Stimulated activated effector memory CD8-positive, alpha-beta T cell treated with anti-CD3 and anti-CD28 coated beads, Interleukin-12 subunit alpha, Interleukin-12 subunit beta, amount 100 ng/mL, for 72 hours (primary cell): ENCODE measurements around the gene CDKAL1.
A peak's percentile ranks its signal among the peaks of the same experiment; 100 is the strongest.
"Not testable (repeated sequence)": the region's sequence is repeated elsewhere in the genome, so short reads cannot be mapped to it uniquely, and the experiment has no call there.

ENCODE experiments used
- ATAC-seq: fragments of 150-1000 bp; cut with Tn5 transposase; 2 replicates; pipeline ENCODE4 v1.10.0; 2021
- DNase-seq, 2 donors: peaks; one replicate each; pipeline ENCODE4 v3.0.0; 2021 to 2022; ENCODE audit warnings: low spot score in 2 of 2
- H3K27ac Mint-ChIP-seq: one replicate; pipeline ENCODE4 v1.8.0; 2022; ENCODE audit warnings: mild to moderate bottlenecking, mixed read lengths
- H3K36me3 Mint-ChIP-seq: one replicate; pipeline ENCODE4 v1.8.0; 2022; ENCODE audit warnings: mild to moderate bottlenecking, mixed read lengths
- H3K4me1 Mint-ChIP-seq: one replicate; pipeline ENCODE4 v1.8.0; 2022; ENCODE audit warnings: mixed read lengths
- H3K4me3 Mint-ChIP-seq: one replicate; pipeline ENCODE4 v1.8.0; 2022; ENCODE audit warnings: mild to moderate bottlenecking, mixed read lengths
- H3K9me3 Mint-ChIP-seq: one replicate; pipeline ENCODE4 v1.8.0; 2022; ENCODE audit warnings: mixed read lengths

The CDKAL1 gene

GRCh38 chr6:21085211-21085610 is 551.0 kb downstream of the CDKAL1 start:
- no peaks in the 10 kb centered on the region for H3K9me3 Mint-ChIP-seq
- ATAC-seq: no peak
- H3K36me3 Mint-ChIP-seq: peaks cover 4% of the 10 kb centered on the region
- DNase-seq: no peak
- H3K4me3 Mint-ChIP-seq: no peak overlapping the region
- H3K4me1 Mint-ChIP-seq: no peaks in the 10 kb centered on the region
- no peak overlapping the region for H3K27ac Mint-ChIP-seq

GRCh38 chr6:21085643-21086042 is 551.4 kb downstream of the CDKAL1 start:
- DNase-seq (no peak), ATAC-seq (no peak)
- Mint-ChIP-seq H3K4me3 (no peak overlapping the region), H3K4me1 (no peaks in the 10 kb centered on the region), H3K27ac (no peak overlapping the region), H3K36me3 (peaks cover 4% of the 10 kb centered on the region), H3K9me3 (no peaks in the 10 kb centered on the region)

GRCh38 chr6:21087188-21087587 is 552.9 kb downstream of the CDKAL1 start:
- no peak overlapping the region for H3K27ac Mint-ChIP-seq
- no peak for DNase-seq
- H3K9me3 Mint-ChIP-seq: no peaks in the 10 kb centered on the region
- no peak for ATAC-seq
- H3K4me3 Mint-ChIP-seq: no peak overlapping the region
- peaks cover 10% of the 10 kb centered on the region for H3K36me3 Mint-ChIP-seq
- H3K4me1 Mint-ChIP-seq: no peaks in the 10 kb centered on the region

- Mint-ChIP-seq H3K27ac (no peak overlapping the region), H3K4me3 (no peak overlapping the region), H3K36me3 (peaks cover 6% of the 10 kb centered on the region), H3K9me3 (no peaks in the 10 kb centered on the region), H3K4me1 (no peaks in the 10 kb centered on the region)
- ATAC-seq (no peak), DNase-seq (no peak)
Observed at GRCh38 chr6:21091411-21091810, 557.2 kb downstream of the CDKAL1 start.

DNA sequence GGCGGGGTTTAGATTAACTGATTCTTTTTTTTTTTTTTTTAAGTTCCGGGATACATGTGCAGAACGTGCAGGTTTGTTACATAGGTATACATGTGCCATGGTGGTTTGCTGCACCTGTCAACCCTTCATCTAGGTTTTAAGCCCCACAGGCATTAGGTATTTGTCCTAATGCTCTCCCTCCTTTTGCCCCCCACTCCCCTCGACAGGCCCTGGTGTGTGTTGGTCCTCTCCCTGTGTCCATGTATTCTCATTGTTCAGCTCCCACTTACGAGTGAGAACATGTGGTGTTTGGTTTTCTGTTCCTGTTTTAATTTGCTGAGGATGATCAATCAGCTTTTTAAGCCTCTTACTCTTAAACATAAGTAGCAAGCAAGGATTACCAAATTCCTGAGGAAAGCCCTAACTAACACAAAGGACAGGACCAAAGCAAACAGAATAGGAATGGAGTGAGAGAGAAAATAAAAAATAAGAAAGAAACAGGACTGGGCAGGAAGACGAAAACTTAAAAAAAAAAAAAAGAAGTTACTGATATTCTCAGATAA is 558.0 kb downstream of the CDKAL1 start:
- H3K27ac Mint-ChIP-seq, H3K9me3 Mint-ChIP-seq, H3K4me3 Mint-ChIP-seq, H3K36me3 Mint-ChIP-seq, H3K4me1 Mint-ChIP-seq, ATAC-seq, DNase-seq: not testable (repeated sequence)

GRCh38 chr6:21095462-21095861 is 561.2 kb downstream of the CDKAL1 start:
- DNase-seq: no peak
- H3K9me3 Mint-ChIP-seq: no peaks in the 10 kb centered on the region
- H3K27ac Mint-ChIP-seq: no peak overlapping the region
- no peak for ATAC-seq
- H3K36me3 Mint-ChIP-seq: peaks cover 6% of the 10 kb centered on the region
- H3K4me3 Mint-ChIP-seq: no peak overlapping the region
- H3K4me1 Mint-ChIP-seq: peaks cover 5% of the 10 kb centered on the region

DNA sequence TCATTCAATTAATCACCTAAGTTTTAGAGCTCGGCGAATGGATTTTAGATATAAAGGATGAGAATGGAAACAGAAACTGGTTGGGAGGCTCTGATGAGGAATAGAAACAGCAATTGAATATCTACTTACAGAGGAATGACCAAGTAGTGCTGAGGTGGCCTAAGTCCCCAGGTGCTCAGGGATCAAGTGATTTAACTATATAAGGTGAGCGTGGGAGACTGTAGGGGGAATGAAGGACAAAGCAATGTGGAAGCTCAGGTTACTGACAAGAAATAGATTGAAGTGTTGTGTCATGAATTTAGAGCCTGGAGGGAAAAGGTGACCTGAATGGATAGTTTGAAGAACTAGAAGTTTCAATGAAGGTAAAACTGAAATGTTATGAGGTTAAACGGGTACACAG is 563.9 kb downstream of the CDKAL1 start:
- Mint-ChIP-seq H3K4me3 (no peak overlapping the region), H3K4me1 (peaks cover 19% of the 10 kb centered on the region), H3K9me3 (no peaks in the 10 kb centered on the region), H3K36me3 (no peaks in the 10 kb centered on the region), H3K27ac (no peak overlapping the region)
- DNase-seq: no peak
- no peak for ATAC-seq

DNA sequence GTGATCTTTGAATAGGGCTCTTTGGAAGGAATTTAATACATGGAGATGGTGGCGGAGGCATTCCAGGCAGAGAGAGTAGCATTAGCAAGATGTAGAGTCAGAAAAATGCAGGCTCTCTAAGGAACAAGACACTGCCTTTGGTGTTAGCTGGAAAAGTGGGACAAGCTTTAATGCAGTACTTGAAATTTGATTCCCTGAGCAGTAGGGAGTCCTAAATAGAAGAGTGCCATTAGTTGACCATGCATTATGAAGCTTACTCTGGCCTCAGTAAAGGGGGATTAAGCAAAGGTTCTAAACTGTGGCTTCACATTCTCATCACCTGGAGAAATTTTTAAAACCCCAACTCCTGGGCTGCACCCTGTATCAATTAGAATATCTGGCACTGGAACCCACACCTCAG is 564.5 kb downstream of the CDKAL1 start:
- Mint-ChIP-seq H3K4me3 (no peak overlapping the region), H3K36me3 (no peaks in the 10 kb centered on the region), H3K4me1 (peaks cover 19% of the 10 kb centered on the region), H3K27ac (no peak overlapping the region), H3K9me3 (no peaks in the 10 kb centered on the region)
- ATAC-seq (no peak), DNase-seq (no peak)

DNA sequence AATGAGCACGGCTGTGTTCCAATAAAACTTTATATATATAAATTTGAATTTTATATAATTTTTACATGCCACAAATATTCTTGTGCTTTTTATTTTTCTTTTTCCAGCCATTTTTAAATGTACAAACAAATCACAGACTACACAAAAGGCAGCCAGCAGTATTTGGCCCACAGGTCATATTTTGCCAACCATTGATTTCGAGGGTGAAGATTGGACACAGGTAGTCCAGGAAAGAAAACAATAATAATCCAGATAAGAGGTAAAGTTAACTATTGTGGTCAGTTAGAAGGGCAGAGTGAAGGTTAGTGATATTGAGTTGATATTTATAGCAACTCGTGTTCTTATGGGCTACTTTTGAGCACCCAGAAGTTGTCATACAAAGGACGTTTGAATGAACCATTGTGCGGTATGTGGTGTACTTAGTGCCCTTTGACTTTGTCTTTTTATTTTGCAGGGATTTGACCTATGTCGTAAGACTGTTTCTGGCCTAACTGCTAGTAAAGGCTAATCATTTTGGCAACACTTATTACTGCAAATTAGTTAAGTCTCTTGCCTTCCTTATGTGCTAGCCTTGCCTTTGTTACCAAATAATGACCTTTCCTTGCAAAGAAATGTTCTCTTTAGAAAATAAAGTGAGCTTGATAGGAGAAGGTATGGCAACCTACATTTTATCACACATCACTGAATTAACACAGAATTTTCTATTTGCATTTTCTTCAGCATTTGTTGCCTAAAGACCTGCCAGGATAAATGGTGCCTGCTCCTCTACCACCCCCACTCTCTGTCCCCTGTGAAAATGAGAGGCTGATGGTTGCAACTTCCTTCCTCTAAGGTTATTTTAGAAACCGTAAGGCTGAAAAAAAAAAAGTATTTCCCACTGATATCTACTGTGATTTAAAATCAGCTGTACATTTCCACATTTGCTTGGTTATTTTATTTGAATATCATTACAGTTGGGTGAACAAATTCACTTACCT is 565.4 kb downstream of the CDKAL1 start:
- no peaks in the 10 kb centered on the region for H3K36me3 Mint-ChIP-seq
- no peak overlapping the region for H3K4me3 Mint-ChIP-seq
- ATAC-seq: no peak
- H3K4me1 Mint-ChIP-seq: peaks cover 19% of the 10 kb centered on the region
- H3K9me3 Mint-ChIP-seq: no peaks in the 10 kb centered on the region
- no peak for DNase-seq
- H3K27ac Mint-ChIP-seq: no peak overlapping the region

GRCh38 chr6:21100991-21101390 is 566.7 kb downstream of the CDKAL1 start:
- ATAC-seq (no peak), DNase-seq (no peak)
- Mint-ChIP-seq H3K4me3 (no peak overlapping the region), H3K27ac (no peak overlapping the region), H3K9me3 (no peaks in the 10 kb centered on the region), H3K4me1 (peaks cover 19% of the 10 kb centered on the region), H3K36me3 (no peaks in the 10 kb centered on the region)

GRCh38 chr6:21101694-21102093 is 567.4 kb downstream of the CDKAL1 start:
- no peak overlapping the region for H3K4me3 Mint-ChIP-seq
- H3K9me3 Mint-ChIP-seq: no peaks in the 10 kb centered on the region
- peak overlapping the region; percentile 11 for H3K27ac Mint-ChIP-seq
- ATAC-seq (no peak), DNase-seq (no peak)
- peaks cover 19% of the 10 kb centered on the region for H3K4me1 Mint-ChIP-seq
- no peaks in the 10 kb centered on the region for H3K36me3 Mint-ChIP-seq

DNA sequence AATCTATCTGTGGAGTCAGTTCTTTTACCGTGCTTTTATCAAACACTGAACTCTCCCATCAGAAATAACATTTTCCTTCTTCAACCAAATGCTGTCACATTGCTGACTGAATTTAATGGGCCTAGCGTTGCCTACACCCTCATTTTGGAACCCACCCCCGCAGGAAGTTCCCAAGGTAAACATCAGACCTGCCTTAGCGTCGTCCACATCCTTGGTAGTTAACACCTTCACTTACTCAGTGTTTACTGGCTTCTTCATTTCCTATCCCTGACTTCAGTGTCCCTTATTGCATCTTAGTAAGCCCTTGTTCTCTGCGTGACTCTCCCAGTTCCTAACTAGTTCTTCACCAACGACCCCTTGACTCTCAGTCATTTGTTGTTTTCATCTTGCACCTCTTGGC is 567.9 kb downstream of the CDKAL1 start:
- H3K4me1 Mint-ChIP-seq: peaks cover 19% of the 10 kb centered on the region
- ATAC-seq (peak; percentile 40), DNase-seq (no peak)
- H3K27ac Mint-ChIP-seq: peak overlapping the region; percentile 11
- H3K36me3 Mint-ChIP-seq: no peaks in the 10 kb centered on the region
- H3K4me3 Mint-ChIP-seq: no peak overlapping the region
- H3K9me3 Mint-ChIP-seq: no peaks in the 10 kb centered on the region

DNA sequence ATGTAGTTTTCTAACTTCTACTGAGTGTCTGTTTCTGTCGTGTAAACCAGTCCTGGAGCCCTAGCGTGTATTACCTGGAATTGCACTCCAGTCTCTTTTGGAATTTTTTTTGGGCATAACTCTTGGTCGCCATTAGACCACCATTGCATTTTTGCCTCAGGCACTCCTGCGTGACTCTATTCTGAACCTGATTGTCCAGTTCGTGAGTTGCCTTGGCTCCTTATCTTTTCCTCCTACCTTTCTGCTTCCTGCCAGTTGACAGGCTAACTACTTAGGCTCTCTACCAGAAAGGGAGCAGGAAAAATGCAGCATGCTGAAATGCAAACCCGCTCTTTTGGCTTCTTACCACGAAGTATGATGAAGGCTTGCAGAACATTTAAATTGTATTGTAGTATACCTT is 568.4 kb downstream of the CDKAL1 start:
- H3K36me3 Mint-ChIP-seq: no peaks in the 10 kb centered on the region
- no peak overlapping the region for H3K4me3 Mint-ChIP-seq
- no peak overlapping the region for H3K27ac Mint-ChIP-seq
- no peak for DNase-seq
- H3K9me3 Mint-ChIP-seq: no peaks in the 10 kb centered on the region
- peaks cover 19% of the 10 kb centered on the region for H3K4me1 Mint-ChIP-seq
- no peak for ATAC-seq

DNA sequence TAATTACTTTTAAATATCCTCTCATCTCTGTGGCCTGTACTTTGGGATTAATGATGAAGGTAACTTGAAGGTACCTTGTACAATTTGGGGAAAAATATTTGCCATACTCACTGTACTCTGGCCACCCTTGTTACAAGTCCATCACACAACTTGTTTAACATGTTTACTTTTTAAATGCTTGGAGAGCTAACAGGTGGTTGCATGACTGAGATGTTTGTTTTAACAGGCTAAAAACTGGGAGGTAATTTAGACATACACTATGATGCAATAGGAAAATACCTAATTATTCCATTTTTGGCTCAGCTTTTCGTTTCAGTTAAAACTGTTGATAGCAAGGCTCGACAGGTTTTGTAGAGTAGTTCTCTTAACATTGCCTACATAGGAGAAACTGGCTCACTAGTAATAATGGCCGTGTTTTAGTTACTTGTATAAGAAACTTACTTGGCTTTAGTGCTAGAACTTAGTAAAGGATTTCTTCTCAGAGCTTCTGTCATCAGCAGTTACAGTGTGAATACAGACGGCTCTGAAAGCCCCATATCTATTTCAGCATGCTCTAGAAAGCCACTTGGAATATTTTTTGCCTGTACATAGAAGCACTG is 569.5 kb downstream of the CDKAL1 start:
- Mint-ChIP-seq H3K9me3 (no peaks in the 10 kb centered on the region), H3K4me3 (no peak overlapping the region), H3K27ac (no peak overlapping the region), H3K36me3 (no peaks in the 10 kb centered on the region), H3K4me1 (peaks cover 19% of the 10 kb centered on the region)
- ATAC-seq (no peak), DNase-seq (no peak)

DNA sequence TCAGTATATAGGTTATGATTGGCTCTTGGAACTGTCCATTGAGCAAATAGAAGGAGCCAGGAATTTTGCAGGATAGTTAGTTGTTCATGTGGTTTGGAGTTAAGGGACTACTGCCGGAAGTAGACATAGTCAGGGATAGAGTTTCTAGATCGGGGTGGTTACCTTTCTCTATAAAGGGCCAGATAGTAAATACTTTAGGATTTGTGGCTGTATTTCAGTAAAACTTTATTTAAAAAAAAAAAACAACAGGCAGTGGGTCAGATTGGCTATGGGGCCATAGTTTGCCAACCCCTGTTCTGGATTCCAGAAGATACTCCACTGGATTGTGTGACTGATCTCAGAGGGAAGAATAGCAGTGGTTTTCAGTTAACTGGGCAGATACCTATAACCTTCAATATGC is 570.0 kb downstream of the CDKAL1 start:
- peaks cover 4% of the 10 kb centered on the region for H3K36me3 Mint-ChIP-seq
- no peaks in the 10 kb centered on the region for H3K9me3 Mint-ChIP-seq
- no peak for DNase-seq
- ATAC-seq: no peak
- no peak overlapping the region for H3K4me3 Mint-ChIP-seq
- H3K27ac Mint-ChIP-seq: no peak overlapping the region
- H3K4me1 Mint-ChIP-seq: peaks cover 19% of the 10 kb centered on the region

GRCh38 chr6:21107796-21108195 is 573.5 kb downstream of the CDKAL1 start:
- DNase-seq: no peak
- Mint-ChIP-seq H3K27ac (peak overlapping the region; percentile 48), H3K9me3 (no peaks in the 10 kb centered on the region), H3K36me3 (peaks cover 7% of the 10 kb centered on the region), H3K4me1 (no peaks in the 10 kb centered on the region), H3K4me3 (no peak overlapping the region)
- ATAC-seq: peak; percentile 66
